ENCODE results near the gene NUDT3.
A peak's percentile ranks its signal among the peaks of the same experiment; 100 is the strongest.

NUDT3 gene

GRCh38 chr6:34238585-34239499, 153.6 kb downstream of the NUDT3 start:
- TF ChIP-seq ZFX (IDR thresholded peaks at IDR 0.05; ENCODE audit: borderline replicate concordance) (no peak), CTCF (IDR thresholded peaks at IDR 0.05) (no peak)
- H3K27ac ChIP-seq, result no peak overlapping the region

GRCh38 chr6:34237722-34238584, 154.5 kb downstream of the NUDT3 start:
- no peak for TF ChIP-seq CTCF (IDR thresholded peaks at IDR 0.05)
- TF ChIP-seq ZFX (IDR thresholded peaks at IDR 0.05; ENCODE audit: borderline replicate concordance), result no peak
- peak overlapping the region; percentile 73 for H3K27ac ChIP-seq

- TF ChIP-seq CTCF (IDR thresholded peaks at IDR 0.05), result no peak
- no peak for TF ChIP-seq ZFX (IDR thresholded peaks at IDR 0.05; ENCODE audit: borderline replicate concordance)
- H3K27ac ChIP-seq, result peak overlapping the region; percentile 73
These were observed 155.2 kb downstream of the NUDT3 start for GRCh38 chr6:34237316-34237721.

GRCh38 chr6:34236443-34237315, 155.8 kb downstream of the NUDT3 start, which contains the start of gene HMGA1:
Gene HMGA1, plus strand, starts transcription at chr6:34236873. Its CDS starts 3,908 bp downstream, at chr6:34240781.
- no peak for TF ChIP-seq ZFX (IDR thresholded peaks at IDR 0.05; ENCODE audit: borderline replicate concordance)
- no peak for TF ChIP-seq CTCF (IDR thresholded peaks at IDR 0.05)
- peak within 1 kb of the TSS; percentile 73 for H3K27ac ChIP-seq

- TF ChIP-seq CTCF (IDR thresholded peaks at IDR 0.05), result no peak
- H3K27ac ChIP-seq, result peak overlapping the region; percentile 73; the same call in 1 of the 2 replicates
These were observed 156.4 kb downstream of the NUDT3 start for GRCh38 chr6:34236131-34236442.

GRCh38 chr6:34235307-34236130, 156.9 kb downstream of the NUDT3 start:
- H3K27ac ChIP-seq, result no peak overlapping the region
- TF ChIP-seq CTCF (IDR thresholded peaks at IDR 0.05) (no peak), ZFX (IDR thresholded peaks at IDR 0.05; ENCODE audit: borderline replicate concordance) (no peak)

Data from 22Rv1 (cell line).